Muscle of arm (tissue), 14 donors: ENCODE measurements around the gene FECH. TPM values are rescaled to one million over a fixed set of nuclear protein-coding genes. Genes with fewer than 3 reads are reported as not detected.
"Not testable (repeated sequence)": the region's sequence is repeated elsewhere in the genome, so short reads cannot be mapped to it uniquely, and the experiment has no call there.

Experiments
- DNase-seq: peaks from one replicate; pipeline ENCODE4 v3.0.0-alpha.2; 2013
- long read RNA-seq, 11 donors: transcript quantifications; one replicate each; lab custom pipeline, GENCODE V29; 2026
- polyA plus RNA-seq, 12 donors: library from polyadenylated mRNA; unstranded; fragments of 120-200 nt; gene quantifications; one replicate each; pipeline ENCODE4 v1.2.1, GENCODE V29; 2013; ENCODE audit not compliant: insufficient read length in 12 of 12

Gene FECH, protein sequence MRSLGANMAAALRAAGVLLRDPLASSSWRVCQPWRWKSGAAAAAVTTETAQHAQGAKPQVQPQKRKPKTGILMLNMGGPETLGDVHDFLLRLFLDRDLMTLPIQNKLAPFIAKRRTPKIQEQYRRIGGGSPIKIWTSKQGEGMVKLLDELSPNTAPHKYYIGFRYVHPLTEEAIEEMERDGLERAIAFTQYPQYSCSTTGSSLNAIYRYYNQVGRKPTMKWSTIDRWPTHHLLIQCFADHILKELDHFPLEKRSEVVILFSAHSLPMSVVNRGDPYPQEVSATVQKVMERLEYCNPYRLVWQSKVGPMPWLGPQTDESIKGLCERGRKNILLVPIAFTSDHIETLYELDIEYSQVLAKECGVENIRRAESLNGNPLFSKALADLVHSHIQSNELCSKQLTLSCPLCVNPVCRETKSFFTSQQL
- polyA plus RNA-seq, result 10 to 100 TPM in 11 of 12 donors, not detected in 1; 15.7 to 37.5 (median 20.3) TPM
- long read RNA-seq, donor 1, partial matches to known transcripts, result 0 of 3 reads
- long read RNA-seq, donor 1, other reads (novel, unspliced or antisense), result 0 of 3 reads
- long read RNA-seq, donor 2, transcript FECH-201 (11 exons, 3,853 nt), result major isoform, 6 of 9 reads
- long read RNA-seq, donor 2, partial matches to known transcripts, result 0 of 9 reads
- long read RNA-seq, donor 2, other reads (novel, unspliced or antisense), result 0 of 9 reads
- long read RNA-seq, donor 3, transcript FECH-201 (11 exons, 3,853 nt), result major isoform, 6 of 7 reads
- long read RNA-seq, donor 3, partial matches to known transcripts, result 0 of 7 reads
- long read RNA-seq, donor 3, other reads (novel, unspliced or antisense), result 0 of 7 reads
- long read RNA-seq, donor 4, partial matches to known transcripts, result 0 of 1 reads
- long read RNA-seq, donor 4, other reads (novel, unspliced or antisense), result 0 of 1 reads
- long read RNA-seq, donor 5, transcript FECH-201 (11 exons, 3,853 nt), result major isoform, 7 of 9 reads
- long read RNA-seq, donor 5, partial matches to known transcripts, result 0 of 9 reads
- long read RNA-seq, donor 5, other reads (novel, unspliced or antisense), result 0 of 9 reads
- long read RNA-seq, donor 6, partial matches to known transcripts, result 0 of 4 reads
- long read RNA-seq, donor 6, other reads (novel, unspliced or antisense), result 0 of 4 reads
- long read RNA-seq, donor 7, partial matches to known transcripts, result 0 of 3 reads
- long read RNA-seq, donor 7, other reads (novel, unspliced or antisense), result 0 of 3 reads
- long read RNA-seq, donor 8, transcript FECH-201 (11 exons, 3,853 nt), result major isoform, 5 of 7 reads
- long read RNA-seq, donor 8, partial matches to known transcripts, result 0 of 7 reads
- long read RNA-seq, donor 8, other reads (novel, unspliced or antisense), result 0 of 7 reads
- long read RNA-seq, donor 9, partial matches to known transcripts, result 0 of 1 reads
- long read RNA-seq, donor 9, other reads (novel, unspliced or antisense), result 0 of 1 reads
- long read RNA-seq, donor 10, partial matches to known transcripts, result 0 of 2 reads
- long read RNA-seq, donor 10, other reads (novel, unspliced or antisense), result 0 of 2 reads
- long read RNA-seq, donor 11, transcript FECH-201 (11 exons, 3,853 nt), result major isoform, 10 of 12 reads
- long read RNA-seq, donor 11, partial matches to known transcripts, result 0 of 12 reads
- long read RNA-seq, donor 11, other reads (novel, unspliced or antisense), result 0 of 12 reads

DNA sequence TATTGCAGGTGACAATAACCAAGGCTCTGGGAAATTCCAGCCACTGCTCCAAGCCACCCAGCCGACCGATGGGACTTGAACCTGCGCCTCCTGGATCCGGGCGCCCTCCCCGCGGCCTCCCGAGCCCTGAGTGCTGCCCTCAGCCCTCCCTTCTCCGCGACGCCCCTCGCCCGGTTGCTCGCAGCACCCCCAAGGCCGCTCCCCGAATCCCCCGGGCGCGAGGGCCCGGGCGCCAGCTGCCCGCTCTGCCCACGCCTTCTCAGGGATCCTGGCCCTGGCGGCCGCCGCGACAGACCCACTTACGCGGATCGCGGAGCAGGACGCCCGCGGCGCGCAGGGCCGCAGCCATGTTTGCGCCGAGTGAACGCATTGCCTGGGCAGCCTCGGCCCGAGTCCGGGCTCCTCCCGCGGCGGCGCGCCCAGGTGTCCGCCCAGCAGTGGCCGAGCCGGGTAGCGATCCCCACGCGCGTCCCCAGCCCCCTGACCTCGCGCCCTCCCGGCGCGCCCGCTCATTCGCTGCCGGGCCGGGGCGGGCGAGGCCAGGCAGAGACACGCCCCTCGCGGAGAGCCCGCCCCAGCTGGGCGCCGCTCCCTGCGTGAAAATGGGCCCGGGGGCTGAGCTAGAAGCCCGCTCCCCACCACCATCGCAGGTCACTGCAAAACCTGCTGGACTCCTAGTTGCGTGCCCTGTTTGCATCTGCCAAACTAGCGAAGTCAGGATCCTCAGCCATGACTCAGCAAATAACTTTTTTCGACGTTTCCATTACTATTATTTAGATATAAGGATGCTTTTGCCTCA lies at the start of gene FECH:
Gene FECH (minus strand): TSS at position 452 of the 799 bp plus-strand sequence. CDS start 82 bp downstream, at position 370.
- DNase-seq, result peak; percentile 74

DNA sequence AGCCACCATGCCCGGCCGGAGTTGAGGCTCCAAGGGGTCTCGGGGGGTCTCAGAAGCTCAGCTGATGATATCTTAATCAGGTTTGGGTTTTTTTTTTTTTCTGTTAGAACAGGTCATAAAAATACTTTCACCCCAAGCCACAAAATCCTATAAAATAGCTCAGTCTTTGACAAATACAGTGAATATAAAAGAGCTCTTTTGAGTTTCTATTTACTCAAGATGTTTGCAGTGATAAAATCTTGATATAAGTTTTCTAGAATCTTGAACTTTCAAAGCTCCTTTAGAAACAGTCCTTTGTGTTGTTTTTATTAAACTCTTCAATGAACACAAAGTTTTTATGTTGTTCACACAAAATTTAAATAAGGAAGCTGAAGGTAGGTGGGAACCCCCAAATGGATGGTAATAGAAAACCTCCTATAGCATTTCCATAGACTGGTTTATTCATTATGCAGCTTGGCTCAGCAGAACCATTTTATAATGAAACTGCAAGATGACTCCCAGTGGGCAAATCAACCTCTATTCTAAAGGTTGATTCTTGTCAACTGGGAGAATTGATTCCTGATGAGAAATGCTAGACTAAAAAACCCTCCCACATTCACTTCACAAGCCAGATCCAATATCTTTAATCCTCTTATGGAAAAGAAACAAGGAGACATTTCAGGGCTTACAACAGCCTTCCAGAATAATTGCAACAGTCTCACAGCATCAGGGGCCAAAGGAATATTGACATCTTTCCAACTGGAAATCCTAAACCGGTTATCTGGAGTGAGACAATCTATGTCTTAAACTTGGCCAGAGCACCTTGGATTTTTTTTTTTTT lies 48.7 kb upstream of the FECH start:
- peak; percentile 75 for DNase-seq

DNA sequence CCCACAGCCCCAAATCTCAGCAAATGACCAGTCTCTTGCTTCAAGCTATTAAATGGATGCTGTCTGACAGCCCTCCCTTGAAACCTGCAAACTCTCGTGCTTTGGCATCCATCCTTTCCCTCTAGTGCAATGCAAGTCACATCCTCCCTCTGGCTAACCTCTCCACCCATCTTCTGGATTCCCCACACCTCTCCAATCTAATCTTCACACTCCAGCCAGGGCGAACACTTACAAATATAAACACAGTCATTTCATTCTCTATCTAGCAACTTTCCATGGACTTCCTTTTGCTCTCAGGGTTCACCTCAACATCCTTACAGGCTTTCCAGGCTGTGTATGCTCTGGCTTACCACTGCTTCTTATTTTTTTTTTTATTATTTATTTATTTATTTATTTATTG lies 45.2 kb upstream of the FECH start:
- DNase-seq, result no peak

DNA sequence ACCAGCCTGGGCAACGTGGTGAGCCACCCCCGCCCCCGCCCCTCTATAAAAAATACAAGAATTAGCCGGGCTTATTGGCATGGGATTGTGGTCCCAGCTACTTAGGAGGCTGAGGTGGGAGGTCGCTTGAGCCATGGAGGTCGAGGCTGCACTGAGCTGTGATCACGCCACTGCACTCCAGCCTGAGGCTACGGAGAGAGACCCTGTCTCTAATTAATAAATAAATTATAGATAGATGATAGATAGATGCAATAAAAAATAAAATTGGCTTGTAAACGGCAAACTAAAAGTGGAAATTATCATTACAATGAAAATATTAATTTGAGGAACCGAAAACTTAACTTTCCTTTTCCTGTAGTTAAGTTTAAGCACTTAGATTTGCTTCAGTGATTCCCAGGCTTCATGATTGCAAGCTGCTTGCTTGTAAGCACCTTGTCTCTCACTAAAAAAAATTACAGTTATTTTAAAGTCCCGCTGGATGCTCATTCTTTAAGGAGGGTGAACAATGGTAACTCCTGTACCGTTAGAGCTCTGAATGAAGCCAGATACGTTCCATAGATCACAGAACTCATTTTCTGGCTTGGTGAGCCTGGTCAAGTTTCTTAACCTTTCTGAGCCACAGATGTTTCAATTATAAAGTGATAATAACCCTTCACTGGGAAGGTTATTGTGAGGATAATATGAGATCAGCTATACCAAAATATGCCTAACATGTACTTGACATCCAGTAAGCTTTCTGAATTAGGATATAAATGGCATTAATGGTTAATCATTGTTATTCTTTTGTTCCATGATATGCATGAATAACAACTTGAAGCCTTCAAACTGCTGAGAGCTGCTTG lies 44.5 kb upstream of the FECH start:
- no peak for DNase-seq

DNA sequence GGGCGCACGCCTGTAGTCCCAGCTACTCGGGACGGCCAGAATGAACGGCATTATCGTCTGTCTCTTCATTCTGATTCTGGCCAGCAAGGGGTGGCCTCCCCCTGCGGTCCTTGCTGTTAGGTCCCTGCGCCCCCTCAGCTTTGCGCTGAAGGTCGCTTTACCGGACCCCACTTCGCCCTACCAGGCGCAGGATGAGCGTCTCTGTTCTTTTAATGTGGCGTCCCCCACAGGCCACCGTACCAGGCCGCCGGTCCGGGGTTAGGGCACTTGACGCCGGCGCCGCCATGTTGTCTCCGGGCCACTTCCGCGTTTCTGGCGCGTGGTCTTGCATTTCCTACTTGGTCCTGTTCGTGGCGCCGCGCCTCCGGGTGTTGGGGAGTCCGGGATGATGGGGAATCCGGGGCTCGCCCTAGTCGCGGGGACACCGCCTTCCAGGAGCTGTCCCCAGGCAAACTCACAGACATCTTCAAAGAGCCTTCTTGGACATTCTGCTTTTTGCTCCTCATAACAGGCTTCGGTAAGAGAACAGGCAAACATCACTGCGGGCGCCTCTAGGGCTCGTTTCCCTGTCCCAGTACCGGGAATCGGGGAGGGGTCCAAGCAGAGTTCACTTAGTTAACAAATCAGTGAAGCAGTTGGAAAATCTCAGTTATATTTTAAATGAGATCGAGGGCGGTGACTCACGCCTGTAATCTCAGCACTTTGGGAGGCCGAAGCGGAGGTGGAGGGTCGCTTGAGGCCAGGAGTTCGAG lies 43.7 kb upstream of the FECH start:
- DNase-seq, result peak; percentile 97

DNA sequence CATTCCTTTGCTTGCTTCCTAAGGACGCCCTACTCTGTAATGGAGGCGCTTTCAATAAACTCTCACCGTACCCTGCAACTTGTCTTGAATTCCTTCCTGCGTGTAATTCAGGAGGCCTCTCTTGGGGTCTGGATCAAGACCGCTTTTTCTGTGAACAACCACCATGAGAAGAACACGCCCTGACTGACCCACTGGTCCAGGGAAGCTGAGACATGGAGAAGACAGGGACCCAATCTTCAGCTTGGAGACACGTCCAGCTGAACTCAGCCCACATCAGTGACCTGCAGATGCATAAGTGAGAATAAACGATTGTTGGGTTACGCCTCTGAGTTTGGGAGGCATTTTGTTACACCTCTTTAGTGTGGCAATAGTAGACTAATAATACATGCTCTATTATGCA lies 42.9 kb upstream of the FECH start:
- DNase-seq, result no peak

DNA sequence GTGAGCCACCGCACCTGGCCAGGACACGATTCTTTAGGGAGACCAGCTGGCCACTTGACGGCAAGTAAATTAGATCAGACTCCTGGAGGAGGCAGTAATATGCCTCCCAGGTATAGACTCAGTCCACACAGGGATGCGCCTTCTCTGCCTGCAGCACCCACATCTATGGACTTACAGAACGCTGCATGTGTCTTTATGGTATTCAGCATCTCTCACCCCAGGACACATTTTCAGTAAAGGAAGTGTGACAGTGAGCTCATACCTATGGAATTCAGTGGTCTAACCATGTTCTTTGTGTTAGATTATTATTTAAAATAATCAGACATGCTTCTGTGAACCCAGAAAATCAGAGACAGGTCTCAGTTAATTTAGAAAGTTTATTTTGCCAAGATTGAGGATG lies 41.0 kb upstream of the FECH start:
- no peak for DNase-seq

DNA sequence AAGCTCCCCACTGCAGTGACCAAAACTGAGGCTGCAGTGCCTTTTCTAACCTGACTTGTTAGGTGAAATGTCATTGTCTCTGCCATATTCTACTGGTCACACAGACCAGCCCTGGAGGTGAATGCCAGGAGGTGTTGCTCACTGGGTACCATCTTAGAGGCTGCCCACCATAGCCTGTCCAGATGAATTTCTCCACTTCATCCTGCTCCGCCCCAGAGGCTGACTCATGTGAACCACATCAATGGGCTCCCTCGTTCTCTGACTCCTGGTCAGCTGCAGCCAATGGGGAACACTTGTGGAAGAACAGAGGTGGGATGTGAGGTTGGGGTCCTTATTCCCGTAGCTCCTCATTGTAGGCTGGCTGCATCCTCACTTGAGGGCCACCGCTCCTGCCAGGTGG lies 38.5 kb upstream of the FECH start:
- DNase-seq, result no peak

DNA sequence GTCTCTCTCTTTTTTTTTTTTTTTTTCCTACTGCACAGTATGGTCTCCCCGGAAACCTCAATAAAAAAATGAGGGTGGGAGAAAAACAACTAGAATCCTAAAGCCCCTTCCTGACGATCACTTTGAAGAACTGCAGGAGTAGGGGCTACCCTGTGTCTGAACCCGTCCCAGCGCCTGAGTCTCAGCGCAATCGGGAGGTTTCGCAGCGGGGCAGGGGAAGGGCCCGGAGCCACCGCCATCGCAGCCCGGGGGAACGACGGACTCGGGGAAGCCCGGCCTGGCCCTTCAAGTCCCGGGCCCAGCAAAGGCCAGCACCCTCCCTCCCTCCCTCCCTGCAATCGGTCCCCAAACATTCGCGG lies 34.7 kb upstream of the FECH start:
- no peak for DNase-seq

DNA sequence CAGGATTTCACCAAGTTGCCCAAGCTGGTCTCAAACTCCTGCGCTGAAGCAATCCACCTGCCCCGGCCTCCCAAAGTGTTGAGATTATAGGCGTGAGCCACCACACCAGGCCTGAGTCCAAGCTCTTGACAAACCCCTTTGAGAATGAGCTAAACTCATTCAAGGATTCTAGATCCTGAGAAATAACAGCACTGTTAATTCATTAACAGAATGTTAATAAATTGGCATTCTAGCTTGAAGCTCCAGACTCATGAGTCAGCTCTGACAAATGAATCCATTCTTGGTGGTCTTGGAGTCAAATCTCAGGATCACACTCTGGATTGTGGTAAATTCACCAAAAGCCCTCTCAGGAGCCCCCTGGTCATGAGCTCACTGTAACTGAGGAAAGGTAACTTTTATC lies 33.4 kb upstream of the FECH start:
- no peak for DNase-seq

DNA sequence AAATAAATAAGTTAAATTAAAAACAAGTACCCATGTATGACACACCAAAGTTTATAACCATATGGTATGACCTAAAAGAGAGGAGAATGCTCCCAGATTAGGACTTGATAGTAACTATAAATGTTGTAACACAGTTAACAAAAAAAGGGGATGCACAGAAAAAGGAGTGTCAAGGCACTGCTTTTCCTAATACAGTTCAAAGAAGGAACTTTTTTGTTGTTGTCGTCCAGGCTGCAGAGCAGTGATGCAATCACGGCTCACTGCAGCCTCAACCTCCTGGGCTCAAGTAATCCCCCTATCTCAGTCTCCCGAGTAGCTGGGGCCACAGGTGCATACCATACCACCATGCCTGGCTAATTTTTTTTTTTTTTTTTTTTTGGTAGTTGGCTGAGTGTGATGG lies 32.4 kb upstream of the FECH start:
- DNase-seq, result no peak

DNA sequence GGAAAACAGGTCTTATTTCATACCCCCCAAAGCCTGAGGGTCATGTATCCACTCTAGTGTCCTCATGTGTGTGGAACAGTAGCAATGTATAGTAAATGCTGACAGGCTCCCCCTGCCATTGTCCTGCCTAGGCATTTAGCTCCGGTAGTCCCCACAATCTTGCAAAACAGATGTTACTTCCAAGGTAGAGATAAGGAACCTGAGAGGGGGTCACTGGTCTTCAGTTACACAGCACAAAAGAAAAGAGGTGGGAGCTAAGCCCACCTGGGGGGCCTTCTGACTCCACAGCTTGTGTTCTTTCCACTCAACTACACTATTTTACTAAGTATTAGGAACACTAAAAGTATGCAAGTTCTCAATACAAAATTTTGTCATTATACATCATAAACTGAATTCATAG lies 17.4 kb upstream of the FECH start:
- no peak for DNase-seq

DNA sequence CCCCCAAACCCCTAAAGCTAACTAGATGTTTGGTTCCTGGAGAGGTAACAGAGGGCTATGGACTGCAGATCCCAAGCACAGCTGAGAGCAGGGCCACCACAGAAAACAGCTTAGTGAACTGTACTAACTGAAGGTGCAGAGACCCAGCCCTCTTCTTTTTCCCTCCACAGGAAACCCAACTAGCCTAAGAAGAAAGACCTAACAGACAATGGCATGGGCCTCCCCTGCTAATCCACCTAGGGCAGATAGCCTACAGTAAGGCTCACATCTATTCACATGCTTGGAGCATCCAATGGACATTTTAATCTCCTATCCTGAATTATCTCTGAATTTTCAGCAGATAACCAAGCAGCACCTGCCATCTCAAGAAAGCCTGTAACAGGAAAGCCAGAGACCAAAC lies 8.8 kb upstream of the FECH start:
- no peak for DNase-seq

DNA sequence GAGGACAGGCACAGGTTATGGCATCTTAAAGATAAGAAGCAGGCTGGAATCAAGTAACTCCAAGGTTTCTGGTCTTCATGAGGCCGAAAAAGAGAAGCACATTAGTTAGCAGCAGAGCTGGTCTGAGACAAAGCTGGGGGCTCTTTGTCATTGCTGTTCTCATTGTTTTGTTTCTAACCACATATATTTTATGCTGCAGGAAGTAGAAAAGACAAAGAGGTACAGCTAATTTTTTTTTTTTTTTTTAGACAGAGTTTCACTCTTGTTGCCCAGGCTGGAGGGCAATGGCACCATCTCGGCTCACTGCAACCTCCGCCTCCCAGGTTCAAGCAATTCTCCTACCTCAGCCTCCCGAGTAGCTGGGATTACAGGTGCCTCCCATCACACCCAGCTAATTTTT lies 6.2 kb upstream of the FECH start:
- DNase-seq, result not testable (repeated sequence)

DNA sequence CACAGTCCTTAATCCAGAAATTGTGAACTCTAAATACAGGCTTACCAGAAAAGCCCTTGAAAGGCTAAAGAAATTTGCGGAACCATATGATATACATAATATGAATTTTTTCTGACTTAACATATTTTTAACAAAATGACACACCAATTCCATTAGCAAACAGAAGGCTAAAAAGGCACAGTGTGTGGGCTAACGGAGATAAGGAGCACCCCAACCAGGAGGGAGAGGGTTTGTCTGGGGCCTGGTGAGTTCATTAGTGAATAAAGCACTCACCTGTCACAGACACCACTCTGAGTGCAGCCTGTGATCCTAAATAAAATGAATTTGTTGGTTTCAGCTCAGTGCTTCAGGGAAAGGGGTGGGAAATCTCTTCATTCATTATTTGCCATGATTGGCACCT lies 2.7 kb upstream of the FECH start:
- DNase-seq, result no peak

DNA sequence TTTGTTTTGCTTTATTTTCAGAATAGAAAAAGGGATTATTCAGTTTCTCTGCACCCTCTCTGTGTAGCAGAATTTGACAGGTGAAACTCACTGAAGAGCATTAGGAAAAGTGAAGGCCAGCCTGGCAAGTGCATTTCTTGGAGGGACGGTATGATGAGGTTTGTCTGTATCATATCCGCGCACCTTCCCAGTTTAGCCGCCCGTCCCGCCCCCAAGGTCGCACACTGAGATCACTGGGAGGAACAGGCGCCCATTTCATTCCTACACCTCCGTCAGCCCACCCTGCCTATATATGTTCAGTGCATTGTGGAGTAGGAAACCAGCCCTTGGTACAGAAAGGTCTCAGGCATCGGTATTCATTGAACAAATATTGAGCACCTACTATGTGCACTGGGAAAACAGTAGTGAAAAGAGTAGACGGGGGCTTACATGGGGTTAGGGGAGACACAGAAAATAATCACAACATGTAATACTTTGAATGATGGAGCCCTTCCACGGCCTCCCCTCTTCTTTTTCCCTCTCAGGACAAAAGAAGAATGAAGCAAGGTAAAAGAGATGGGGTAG lies 678 bp upstream of the FECH start:
- DNase-seq, result no peak

DNA sequence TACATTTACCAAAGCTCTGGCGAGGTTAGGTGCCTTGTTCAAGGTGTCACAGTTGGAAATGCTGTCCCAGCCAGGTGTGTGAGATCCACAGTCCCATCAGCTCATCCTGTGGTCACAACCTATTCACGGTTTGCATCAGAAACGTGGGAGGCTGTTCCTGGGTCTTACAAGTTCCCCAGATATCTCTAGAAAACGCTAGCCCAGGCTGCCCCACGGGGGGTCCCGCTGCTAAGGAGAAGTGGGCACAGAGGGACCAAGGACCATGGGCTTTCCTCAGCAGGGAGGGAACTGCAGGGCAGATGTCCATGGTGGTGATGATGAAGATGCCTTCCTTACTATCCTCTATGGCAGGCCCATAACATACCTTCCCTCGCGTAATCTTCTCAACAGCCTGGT lies 649 bp downstream of the FECH start:
- no peak for DNase-seq

DNA sequence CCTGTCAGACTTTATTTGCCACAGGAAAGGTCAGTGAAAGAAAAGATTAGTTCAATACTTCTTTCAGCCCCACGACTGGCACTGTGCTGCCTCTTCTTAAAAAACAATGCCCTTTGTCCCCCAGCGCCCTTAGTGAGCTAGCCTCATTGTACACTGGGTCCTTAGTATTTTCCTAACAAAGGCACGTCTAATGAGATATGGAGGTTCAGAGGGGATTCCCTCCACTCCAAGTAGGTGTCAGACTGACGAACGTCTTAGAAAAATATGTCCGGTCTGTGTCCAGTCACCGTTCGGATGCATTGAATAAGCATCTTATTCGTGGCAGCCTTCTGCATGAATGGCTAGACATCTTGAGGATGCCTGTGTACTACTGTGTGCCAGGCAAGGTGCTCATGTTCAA lies 1.1 kb downstream of the FECH start:
- no peak for DNase-seq
